B cell (primary cell): ENCODE measurements around the gene DAZAP1. TPM values are rescaled to one million over a fixed set of nuclear protein-coding genes. Genes with fewer than 3 reads are reported as not detected.

Experiments
- ATAC-seq: fragments of 200-7000 bp; cut with Tn5 transposase; one replicate; pipeline ENCODE4 v1.10.0; 2021; ENCODE audit warnings: low read depth, mild to moderate bottlenecking, moderate number of reproducible peaks, moderate library complexity
- CTCF ChIA-PET: fragments of 350-600 bp; sonication (Branson Sonifier 250); formaldehyde crosslinking; loops from one replicate; lab custom pipeline; 2021; ENCODE audit warnings: antibody characterized with exemption, inconsistent platforms; lab: Charles Lee
- POLR2A ChIA-PET: fragments of 350-600 bp; sonication (Branson Sonifier 250); formaldehyde crosslinking; loops from one replicate; lab custom pipeline; 2021; ENCODE audit warnings: antibody characterized with exemption; lab: Charles Lee
- DNase-seq: peaks from one replicate; pipeline ENCODE4 v3.0.0; 2013
- H2AFZ ChIP-seq: 2 replicates; pipeline ENCODE4 v1.6.1; 2012; ENCODE audit warnings: mild to moderate bottlenecking, low read depth, low read length; ENCODE audit not compliant: insufficient read depth, poor library complexity, severe bottlenecking
- H3K27ac ChIP-seq, 2 donors: 1 replicate in 1 of 2; 2 replicates in 1 of 2; pipeline ENCODE4 v1.5.1; 2012 to 2013; ENCODE audit warnings: low read length in 2 of 2, mild to moderate bottlenecking in 2 of 2, moderate library complexity in 1 of 2
- H3K27me3 ChIP-seq, 4 experiments: fragments of 200-600 bp in 1 of 4; sonication (generic) in 1 of 4; replicated peaks in 1 of 4; 1 replicate in 2 of 4; 2 replicates in 2 of 4; pipeline versions ENCODE4 v1.6.1 to v1.7.0; 2013 to 2016; ENCODE audit warnings: low read length in 3 of 4, mild to moderate bottlenecking in 2 of 4, mixed read lengths in 1 of 4, moderate library complexity in 1 of 4; ENCODE audit not compliant: insufficient read depth in 4 of 4, control insufficient read depth in 3 of 4; ENCODE audit errors: control extremely low read depth in 1 of 4
- H3K36me3 ChIP-seq, 2 experiments: replicated peaks in 1 of 2; 1 replicate in 1 of 2; 2 replicates in 1 of 2; pipeline versions ENCODE4 v1.6.1 to v1.7.1; 2013; ENCODE audit warnings: low read length in 1 of 2; ENCODE audit not compliant: insufficient read depth in 2 of 2, control insufficient read depth in 1 of 2; ENCODE audit errors: control extremely low read depth in 1 of 2, extremely low read depth in 1 of 2
- H3K4me1 ChIP-seq, 2 donors: fragments of 200-600 bp in 1 of 2; sonication (generic) in 1 of 2; 1 replicate in 1 of 2; 2 replicates in 1 of 2; pipeline versions ENCODE4 v1.5.1 to v1.6.1; 2013 to 2017; ENCODE audit warnings: low read length in 2 of 2; ENCODE audit not compliant: control insufficient read depth in 2 of 2, insufficient read depth in 2 of 2
- H3K4me2 ChIP-seq: replicated peaks from 2 replicates; pipeline ENCODE3; 2012; ENCODE audit warnings: mild to moderate bottlenecking, low read depth, low read length; ENCODE audit not compliant: poor library complexity, severe bottlenecking
- H3K4me3 ChIP-seq, 5 experiments: fragments of 200-600 bp in 1 of 5; sonication (generic) in 1 of 5; 1 replicate in 3 of 5; 2 replicates in 2 of 5; pipeline versions ENCODE4 v1.5.1 to v1.7.0; 2011 to 2016; ENCODE audit warnings: low read length in 4 of 5, mild to moderate bottlenecking in 4 of 5, low read depth in 2 of 5, control low read depth in 1 of 5, moderate library complexity in 1 of 5; ENCODE audit not compliant: insufficient read depth in 1 of 5; ENCODE audit errors: control extremely low read depth in 1 of 5, extremely low read depth in 1 of 5
- H3K79me2 ChIP-seq: fragments of 200-600 bp; sonication (generic); one replicate; pipeline ENCODE4 v1.6.0; 2016; ENCODE audit warnings: low read length; ENCODE audit not compliant: control insufficient read depth, insufficient read depth
- H3K9ac ChIP-seq: fragments of 200-600 bp; sonication (generic); 2 replicates; pipeline ENCODE4 v1.6.1; 2017; ENCODE audit warnings: mild to moderate bottlenecking, low read length, moderate library complexity
- H3K9me3 ChIP-seq, 3 donors: one replicate each; pipeline versions ENCODE4 v1.6.1 to v1.7.1; 2013; ENCODE audit warnings: low read length in 2 of 3; ENCODE audit not compliant: control insufficient read depth in 2 of 3, insufficient read depth in 1 of 3; ENCODE audit errors: control extremely low read depth in 1 of 3
- H4K20me1 ChIP-seq: 2 replicates; pipeline ENCODE4 v1.6.0; 2012; ENCODE audit warnings: mild to moderate bottlenecking, low read length; ENCODE audit not compliant: insufficient read depth, control insufficient read depth, poor library complexity, severe bottlenecking
- H3K27ac Mint-ChIP-seq: one replicate; pipeline ENCODE4 v1.8.0; 2021; ENCODE audit warnings: mixed read lengths
- H3K27me3 Mint-ChIP-seq: one replicate; pipeline ENCODE4 v1.8.0; 2021; ENCODE audit warnings: mixed read lengths
- H3K4me1 Mint-ChIP-seq: one replicate; pipeline ENCODE4 v1.8.0; 2021; ENCODE audit warnings: mixed read lengths
- H3K4me3 Mint-ChIP-seq: one replicate; pipeline ENCODE4 v1.8.0; 2021; ENCODE audit warnings: mixed read lengths
- H3K9me3 Mint-ChIP-seq: one replicate; pipeline ENCODE4 v1.8.0; 2022; ENCODE audit warnings: mixed read lengths; ENCODE audit not compliant: insufficient read depth
- EZH2 ChIP-seq: IDR thresholded peaks from 2 replicates; pipeline ENCODE4 v1.6.1; 2012; ENCODE audit warnings: borderline replicate concordance, low read depth, mild to moderate bottlenecking, moderate library complexity, low read length; ENCODE audit not compliant: insufficient read depth, poor library complexity, severe bottlenecking
- WGBS: methylation state at CpG from one replicate; pipeline ENCODE4 v1.1.5; 2013; ENCODE audit warnings: missing lambda C conversion rate; ENCODE audit not compliant: insufficient coverage; 5-methylcytosine and 5-hydroxymethylcytosine counted together
- intact Hi-C: fragments of 100-400 bp; cut with micrococcal nuclease; formaldehyde crosslinking; loops from one replicate; pipeline ENCODE4 v1.10.0; 2022
- polyA plus RNA-seq: library from polyadenylated mRNA; depleted of rRNA; stranded (reverse); fragments of >200 nt; gene quantifications from 2 replicates; pipeline ENCODE4 v1.2.3, GENCODE V29; 2012
- total RNA-seq, 2 donors: library from RNA; stranded (reverse); fragments of 120-200 nt in 1 of 2; gene quantifications; 1 replicate in 1 of 2; 2 replicates in 1 of 2; pipeline versions ENCODE4 v1.2.3 to v1.2.4, GENCODE V29; 2013 to 2022
- TF ChIP-seq, protein P1 (sequence below): fragments of 200-600 bp; IDR thresholded peaks from one replicate; pipeline ENCODE4 v1.8.0; 2022; ENCODE audit warnings: antibody characterized with exemption, mild to moderate bottlenecking

Gene DAZAP1
- total and polyA plus RNA-seq, 2 donors (not counting 1 experiment from before 2014, with no cell fraction given), result 54.8 to 125 TPM

- Histone ChIP-seq H3K36me3 (peaks cover 0 to 25% of the 10 kb centered on the region in 2 experiments), H3K27ac (no peak overlapping the region), H2AFZ (no peak overlapping the region), H3K4me3 (no peak overlapping the region), H3K4me1 (peaks cover 18 to 22% of the 10 kb centered on the region in 2 donors), H3K79me2 (peaks cover 8% of the 10 kb centered on the region), H3K9ac (no peak overlapping the region), H3K27me3 (no peaks in the 10 kb centered on the region), H3K4me2 (no peak overlapping the region), H4K20me1 (no peaks in the 10 kb centered on the region), H3K9me3 (no peaks in the 10 kb centered on the region)
- POLR2A ChIA-PET, result no interaction called here
- H3K27me3 Mint-ChIP-seq, result no peaks in the 10 kb centered on the region
- TF ChIP-seq, protein P1, sequence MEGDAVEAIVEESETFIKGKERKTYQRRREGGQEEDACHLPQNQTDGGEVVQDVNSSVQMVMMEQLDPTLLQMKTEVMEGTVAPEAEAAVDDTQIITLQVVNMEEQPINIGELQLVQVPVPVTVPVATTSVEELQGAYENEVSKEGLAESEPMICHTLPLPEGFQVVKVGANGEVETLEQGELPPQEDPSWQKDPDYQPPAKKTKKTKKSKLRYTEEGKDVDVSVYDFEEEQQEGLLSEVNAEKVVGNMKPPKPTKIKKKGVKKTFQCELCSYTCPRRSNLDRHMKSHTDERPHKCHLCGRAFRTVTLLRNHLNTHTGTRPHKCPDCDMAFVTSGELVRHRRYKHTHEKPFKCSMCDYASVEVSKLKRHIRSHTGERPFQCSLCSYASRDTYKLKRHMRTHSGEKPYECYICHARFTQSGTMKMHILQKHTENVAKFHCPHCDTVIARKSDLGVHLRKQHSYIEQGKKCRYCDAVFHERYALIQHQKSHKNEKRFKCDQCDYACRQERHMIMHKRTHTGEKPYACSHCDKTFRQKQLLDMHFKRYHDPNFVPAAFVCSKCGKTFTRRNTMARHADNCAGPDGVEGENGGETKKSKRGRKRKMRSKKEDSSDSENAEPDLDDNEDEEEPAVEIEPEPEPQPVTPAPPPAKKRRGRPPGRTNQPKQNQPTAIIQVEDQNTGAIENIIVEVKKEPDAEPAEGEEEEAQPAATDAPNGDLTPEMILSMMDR, result no peak
- no peak for TF ChIP-seq EZH2
- no peak overlapping the region for H3K4me3 Mint-ChIP-seq
- ATAC-seq, result no peak
- 72% methylated on average over 30 of the region's 35 CpGs for WGBS
- CTCF ChIA-PET, result interaction anchor here (0.8 to 1.9 kb wide), 3 partner anchors 11 to 123 kb away, joined by 3 to 5 read pairs (median 4); partner anchors contain the start of gene CIRBP
- intact Hi-C loops, result no loop called here
- H3K4me1 Mint-ChIP-seq, result peaks cover 22% of the 10 kb centered on the region
- H3K27ac Mint-ChIP-seq, result no peak overlapping the region
- DNase-seq, result no peak
- H3K9me3 Mint-ChIP-seq, result no peaks in the 10 kb centered on the region
These were observed 40.2 kb upstream of the DAZAP1 start for GRCh38 chr19:1366899-1367870.
